ENCODE measurements around the gene UPK1A. TPM values are rescaled to one million over a fixed set of nuclear protein-coding genes. Genes with fewer than 3 reads are reported as not detected.
"Not testable (repeated sequence)": the region's sequence is repeated elsewhere in the genome, so short reads cannot be mapped to it uniquely, and the experiment has no call there.

UPK1A gene
- polyA plus RNA-seq, 1 donor from 2014 or later, result not detected

DNA sequence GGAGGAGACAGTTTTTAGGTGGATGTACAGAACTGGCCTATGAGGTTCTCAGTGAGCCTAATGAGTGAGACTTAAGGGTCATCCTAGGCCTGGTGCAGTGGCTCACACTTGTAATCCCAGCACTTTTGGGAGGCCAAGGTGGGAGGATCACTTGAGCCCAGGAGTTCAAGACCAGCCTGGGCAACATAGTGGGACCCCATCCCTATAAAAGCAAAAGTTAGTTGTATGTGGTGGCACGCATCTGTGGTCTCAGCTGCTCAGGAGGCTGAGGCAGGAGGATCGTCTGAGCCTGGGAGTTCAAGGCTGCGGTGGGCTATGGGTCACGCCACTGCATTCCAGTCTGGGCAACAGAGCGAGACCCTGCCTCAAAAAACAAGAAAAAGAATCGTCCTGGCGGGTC lies 57.8 kb downstream of the UPK1A start:
- H3K36me3 ChIP-seq (ENCODE audit: insufficient read depth, low read length); H3K9ac ChIP-seq (ENCODE audit: low read length); H3K4me3 ChIP-seq (ENCODE audit: low read length); H3K27ac ChIP-seq (ENCODE audit: low read length); H4K20me1 ChIP-seq (ENCODE audit: insufficient read depth); H3K27me3 ChIP-seq (ENCODE audit: insufficient read depth, low read depth, low read length); H3K4me2 ChIP-seq (ENCODE audit: low read length); H2AFZ ChIP-seq (ENCODE audit: low read depth, low read length); H3F3A ChIP-seq (ENCODE audit: insufficient read depth, low read length, poor library complexity, severe bottlenecking); H3K9me2 ChIP-seq (ENCODE audit: insufficient read depth, low read length); H3K9me3 ChIP-seq (ENCODE audit: low read length): not testable (repeated sequence)
- peaks cover 11% of the 10 kb centered on the region for H3K79me2 ChIP-seq (replicated peaks; ENCODE audit: insufficient read depth, low read length)

DNA sequence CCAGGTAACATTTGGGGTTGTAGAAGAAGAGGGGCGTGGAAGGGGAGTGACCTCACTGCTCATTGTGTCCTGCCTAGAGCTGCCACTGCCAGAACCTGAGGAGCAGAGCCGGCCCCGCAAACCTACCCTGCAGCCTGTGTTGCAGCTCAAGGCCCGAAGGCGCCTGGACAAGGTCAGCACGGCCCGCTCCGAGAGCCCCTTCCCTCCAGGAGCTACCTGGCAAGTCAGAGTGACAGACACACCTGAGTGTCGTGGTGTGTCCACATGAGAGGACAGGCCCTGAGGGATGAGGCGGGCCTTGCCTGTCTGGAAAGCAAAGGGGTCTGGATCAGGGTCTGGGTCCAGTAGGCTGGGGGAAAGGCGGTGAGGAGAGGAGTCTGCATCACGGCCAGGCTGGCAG lies 58.2 kb downstream of the UPK1A start:
- Histone ChIP-seq H3K9me3 (ENCODE audit: low read length) (no peaks in the 10 kb centered on the region), H3K27ac (ENCODE audit: low read length) (no peak overlapping the region), H3K4me2 (ENCODE audit: low read length) (no peak overlapping the region), H3K36me3 (ENCODE audit: insufficient read depth, low read length) (no peaks in the 10 kb centered on the region), H3F3A (ENCODE audit: insufficient read depth, low read length, poor library complexity, severe bottlenecking) (no peaks in the 10 kb centered on the region), H4K20me1 (ENCODE audit: insufficient read depth) (no peaks in the 10 kb centered on the region), H2AFZ (ENCODE audit: low read depth, low read length) (no peak overlapping the region), H3K27me3 (ENCODE audit: insufficient read depth, low read depth, low read length) (no peaks in the 10 kb centered on the region), H3K79me2 (replicated peaks; ENCODE audit: insufficient read depth, low read length) (peaks cover 7% of the 10 kb centered on the region), H3K4me3 (ENCODE audit: low read length) (no peak overlapping the region), H3K9ac (ENCODE audit: low read length) (no peak overlapping the region), H3K9me2 (ENCODE audit: insufficient read depth, low read length) (no peaks in the 10 kb centered on the region)
- TF ChIP-seq, protein P1, sequence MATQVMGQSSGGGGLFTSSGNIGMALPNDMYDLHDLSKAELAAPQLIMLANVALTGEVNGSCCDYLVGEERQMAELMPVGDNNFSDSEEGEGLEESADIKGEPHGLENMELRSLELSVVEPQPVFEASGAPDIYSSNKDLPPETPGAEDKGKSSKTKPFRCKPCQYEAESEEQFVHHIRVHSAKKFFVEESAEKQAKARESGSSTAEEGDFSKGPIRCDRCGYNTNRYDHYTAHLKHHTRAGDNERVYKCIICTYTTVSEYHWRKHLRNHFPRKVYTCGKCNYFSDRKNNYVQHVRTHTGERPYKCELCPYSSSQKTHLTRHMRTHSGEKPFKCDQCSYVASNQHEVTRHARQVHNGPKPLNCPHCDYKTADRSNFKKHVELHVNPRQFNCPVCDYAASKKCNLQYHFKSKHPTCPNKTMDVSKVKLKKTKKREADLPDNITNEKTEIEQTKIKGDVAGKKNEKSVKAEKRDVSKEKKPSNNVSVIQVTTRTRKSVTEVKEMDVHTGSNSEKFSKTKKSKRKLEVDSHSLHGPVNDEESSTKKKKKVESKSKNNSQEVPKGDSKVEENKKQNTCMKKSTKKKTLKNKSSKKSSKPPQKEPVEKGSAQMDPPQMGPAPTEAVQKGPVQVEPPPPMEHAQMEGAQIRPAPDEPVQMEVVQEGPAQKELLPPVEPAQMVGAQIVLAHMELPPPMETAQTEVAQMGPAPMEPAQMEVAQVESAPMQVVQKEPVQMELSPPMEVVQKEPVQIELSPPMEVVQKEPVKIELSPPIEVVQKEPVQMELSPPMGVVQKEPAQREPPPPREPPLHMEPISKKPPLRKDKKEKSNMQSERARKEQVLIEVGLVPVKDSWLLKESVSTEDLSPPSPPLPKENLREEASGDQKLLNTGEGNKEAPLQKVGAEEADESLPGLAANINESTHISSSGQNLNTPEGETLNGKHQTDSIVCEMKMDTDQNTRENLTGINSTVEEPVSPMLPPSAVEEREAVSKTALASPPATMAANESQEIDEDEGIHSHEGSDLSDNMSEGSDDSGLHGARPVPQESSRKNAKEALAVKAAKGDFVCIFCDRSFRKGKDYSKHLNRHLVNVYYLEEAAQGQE (IDR thresholded peaks at IDR 0.05; ENCODE audit: borderline replicate concordance), result no peak
- TF ChIP-seq EZH2 (IDR thresholded peaks at IDR 0.05; ENCODE audit: borderline replicate concordance, insufficient read depth, low read length, poor library complexity, severe bottlenecking), result no peak
- TF ChIP-seq, protein P2, sequence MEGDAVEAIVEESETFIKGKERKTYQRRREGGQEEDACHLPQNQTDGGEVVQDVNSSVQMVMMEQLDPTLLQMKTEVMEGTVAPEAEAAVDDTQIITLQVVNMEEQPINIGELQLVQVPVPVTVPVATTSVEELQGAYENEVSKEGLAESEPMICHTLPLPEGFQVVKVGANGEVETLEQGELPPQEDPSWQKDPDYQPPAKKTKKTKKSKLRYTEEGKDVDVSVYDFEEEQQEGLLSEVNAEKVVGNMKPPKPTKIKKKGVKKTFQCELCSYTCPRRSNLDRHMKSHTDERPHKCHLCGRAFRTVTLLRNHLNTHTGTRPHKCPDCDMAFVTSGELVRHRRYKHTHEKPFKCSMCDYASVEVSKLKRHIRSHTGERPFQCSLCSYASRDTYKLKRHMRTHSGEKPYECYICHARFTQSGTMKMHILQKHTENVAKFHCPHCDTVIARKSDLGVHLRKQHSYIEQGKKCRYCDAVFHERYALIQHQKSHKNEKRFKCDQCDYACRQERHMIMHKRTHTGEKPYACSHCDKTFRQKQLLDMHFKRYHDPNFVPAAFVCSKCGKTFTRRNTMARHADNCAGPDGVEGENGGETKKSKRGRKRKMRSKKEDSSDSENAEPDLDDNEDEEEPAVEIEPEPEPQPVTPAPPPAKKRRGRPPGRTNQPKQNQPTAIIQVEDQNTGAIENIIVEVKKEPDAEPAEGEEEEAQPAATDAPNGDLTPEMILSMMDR (IDR thresholded peaks at IDR 0.05; ENCODE audit: poor library complexity, severe bottlenecking), result no peak
- TF ChIP-seq SMC3 (conservative IDR thresholded peaks at IDR 0.05; ENCODE audit: poor library complexity), result no peak
- no peak for TF ChIP-seq MXI1 (conservative IDR thresholded peaks at IDR 0.05; ENCODE audit: poor library complexity, severe bottlenecking)
- TF ChIP-seq TAF1 (IDR thresholded peaks at IDR 0.05; ENCODE audit: low read depth), result no peak
- no peak for TF ChIP-seq POLR2AphosphoS5 (IDR thresholded peaks at IDR 0.05)

DNA sequence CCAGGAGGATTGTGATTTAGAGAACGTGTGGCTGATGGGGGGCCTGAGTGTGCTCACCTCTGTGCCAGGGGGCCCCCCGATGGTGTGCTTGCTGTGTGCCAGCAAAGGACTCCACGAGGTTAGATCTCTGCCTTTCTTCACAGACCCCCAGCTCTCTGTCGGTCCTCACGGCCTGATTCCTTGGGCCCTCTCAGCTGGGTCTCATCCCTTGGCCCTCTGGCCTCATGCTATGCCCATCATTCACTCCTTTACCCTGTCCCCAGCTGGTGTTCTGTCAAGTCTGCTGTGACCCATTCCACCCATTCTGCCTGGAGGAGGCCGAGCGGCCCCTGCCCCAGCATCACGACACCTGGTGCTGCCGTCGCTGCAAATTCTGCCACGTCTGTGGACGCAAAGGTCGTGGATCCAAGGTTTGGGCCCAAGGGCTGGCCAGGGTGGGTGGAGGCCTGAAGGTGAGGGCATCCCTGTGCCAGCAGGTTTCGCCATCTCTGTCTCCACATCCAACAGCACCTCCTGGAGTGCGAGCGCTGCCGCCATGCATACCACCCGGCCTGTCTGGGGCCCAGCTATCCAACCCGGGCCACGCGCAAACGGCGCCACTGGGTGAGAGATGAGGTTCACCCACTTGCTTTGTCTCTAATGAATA lies 59.0 kb downstream of the UPK1A start:
- no peaks in the 10 kb centered on the region for H3K79me2 ChIP-seq (replicated peaks; ENCODE audit: insufficient read depth, low read length)
- no peak overlapping the region for H3K27ac ChIP-seq (ENCODE audit: low read length)
- no peak overlapping the region for H3K4me2 ChIP-seq (ENCODE audit: low read length)
- no peaks in the 10 kb centered on the region for H3K36me3 ChIP-seq (ENCODE audit: insufficient read depth, low read length)
- H3K9me3 ChIP-seq (ENCODE audit: low read length), result no peaks in the 10 kb centered on the region
- H3K9ac ChIP-seq (ENCODE audit: low read length), result no peak overlapping the region
- TF ChIP-seq, protein P1 (IDR thresholded peaks at IDR 0.05; ENCODE audit: borderline replicate concordance), result no peak
- TF ChIP-seq EP300 (conservative IDR thresholded peaks at IDR 0.05; ENCODE audit: poor library complexity, severe bottlenecking), result no peak
- no peak for TF ChIP-seq TAF1 (IDR thresholded peaks at IDR 0.05; ENCODE audit: low read depth)
- TF ChIP-seq, protein P2 (IDR thresholded peaks at IDR 0.05; ENCODE audit: poor library complexity, severe bottlenecking), result no peak
- TF ChIP-seq SMC3 (conservative IDR thresholded peaks at IDR 0.05; ENCODE audit: poor library complexity), result no peak
- no peak for TF ChIP-seq EZH2 (IDR thresholded peaks at IDR 0.05; ENCODE audit: borderline replicate concordance, insufficient read depth, low read length, poor library complexity, severe bottlenecking)
- TF ChIP-seq MXI1 (conservative IDR thresholded peaks at IDR 0.05; ENCODE audit: poor library complexity, severe bottlenecking), result no peak
- TF ChIP-seq RAD21 (conservative IDR thresholded peaks at IDR 0.05), result no peak
- TF ChIP-seq POLR2AphosphoS5 (IDR thresholded peaks at IDR 0.05), result no peak
- no peaks in the 10 kb centered on the region for H3K9me2 ChIP-seq (ENCODE audit: insufficient read depth, low read length)
- no peaks in the 10 kb centered on the region for H4K20me1 ChIP-seq (ENCODE audit: insufficient read depth)
- H3F3A ChIP-seq (ENCODE audit: insufficient read depth, low read length, poor library complexity, severe bottlenecking), result no peaks in the 10 kb centered on the region
- no peak overlapping the region for H3K4me3 ChIP-seq (ENCODE audit: low read length)
- no peak overlapping the region for H2AFZ ChIP-seq (ENCODE audit: low read depth, low read length)
- H3K27me3 ChIP-seq (ENCODE audit: insufficient read depth, low read depth, low read length), result no peaks in the 10 kb centered on the region

Measured in neural cell (in vitro differentiated cells).